Keratinocyte (primary cell): Measurements from ENCODE around the gene AP3D1.

Experiments
- EZH2 ChIP-seq: IDR thresholded peaks from one replicate; pipeline ENCODE4 v1.6.1; 2012; ENCODE audit warnings: inconsistent platforms, mild to moderate bottlenecking, low read length, moderate library complexity
- TF ChIP-seq, protein P1 (sequence below), 3 experiments: IDR thresholded peaks in 1 of 3; conservative IDR thresholded peaks in 1 of 3; optimal IDR thresholded peaks in 1 of 3; 2 replicates in 2 of 3; 3 replicates in 1 of 3; pipeline versions ENCODE3 to v1.5.1; 2011; ENCODE audit warnings: low read length in 3 of 3, mild to moderate bottlenecking in 3 of 3, moderate library complexity in 2 of 3, control low read depth in 1 of 3, inconsistent platforms in 1 of 3; ENCODE audit not compliant: insufficient read depth in 2 of 3; ENCODE audit errors: extremely low read depth in 1 of 3

DNA sequence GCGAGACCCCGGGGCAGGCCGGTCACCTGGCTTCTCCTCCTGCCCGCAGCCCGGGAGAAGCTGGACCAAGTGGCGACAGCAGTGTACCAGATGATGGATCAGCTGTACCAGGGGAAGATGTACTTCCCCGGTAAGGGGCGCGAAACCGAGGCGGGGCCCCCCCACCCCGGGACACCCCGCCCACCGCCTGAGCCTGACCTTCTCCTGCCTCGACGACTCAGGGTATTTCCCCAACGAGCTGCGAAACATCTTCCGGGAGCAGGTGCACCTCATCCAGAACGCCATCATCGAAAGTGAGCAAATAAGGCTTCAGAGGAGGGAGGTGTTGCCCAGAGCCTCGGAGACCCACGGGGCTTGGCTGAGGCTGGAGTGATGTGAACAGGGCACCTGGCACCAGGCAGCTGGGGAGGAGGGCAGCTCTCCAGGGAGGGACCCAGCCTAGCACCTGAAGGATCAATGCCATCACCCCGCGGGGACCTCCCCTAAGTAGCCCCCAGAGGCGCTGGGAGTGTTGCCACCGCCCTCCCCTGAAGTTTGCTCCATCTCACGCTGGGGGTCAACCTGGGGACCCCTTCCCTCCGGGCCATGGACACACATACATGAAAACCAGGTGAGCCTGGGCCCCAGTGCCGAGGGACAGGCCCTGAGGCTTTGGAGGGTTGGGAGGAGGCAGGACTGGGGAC, 54.0 kb downstream of the AP3D1 start:
- TF ChIP-seq, protein P1, sequence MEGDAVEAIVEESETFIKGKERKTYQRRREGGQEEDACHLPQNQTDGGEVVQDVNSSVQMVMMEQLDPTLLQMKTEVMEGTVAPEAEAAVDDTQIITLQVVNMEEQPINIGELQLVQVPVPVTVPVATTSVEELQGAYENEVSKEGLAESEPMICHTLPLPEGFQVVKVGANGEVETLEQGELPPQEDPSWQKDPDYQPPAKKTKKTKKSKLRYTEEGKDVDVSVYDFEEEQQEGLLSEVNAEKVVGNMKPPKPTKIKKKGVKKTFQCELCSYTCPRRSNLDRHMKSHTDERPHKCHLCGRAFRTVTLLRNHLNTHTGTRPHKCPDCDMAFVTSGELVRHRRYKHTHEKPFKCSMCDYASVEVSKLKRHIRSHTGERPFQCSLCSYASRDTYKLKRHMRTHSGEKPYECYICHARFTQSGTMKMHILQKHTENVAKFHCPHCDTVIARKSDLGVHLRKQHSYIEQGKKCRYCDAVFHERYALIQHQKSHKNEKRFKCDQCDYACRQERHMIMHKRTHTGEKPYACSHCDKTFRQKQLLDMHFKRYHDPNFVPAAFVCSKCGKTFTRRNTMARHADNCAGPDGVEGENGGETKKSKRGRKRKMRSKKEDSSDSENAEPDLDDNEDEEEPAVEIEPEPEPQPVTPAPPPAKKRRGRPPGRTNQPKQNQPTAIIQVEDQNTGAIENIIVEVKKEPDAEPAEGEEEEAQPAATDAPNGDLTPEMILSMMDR (optimal IDR thresholded peaks at IDR 0.05 in 1 of 3, IDR thresholded peaks at IDR 0.05 in 1 of 3, conservative IDR thresholded peaks at IDR 0.05 in 1 of 3; ENCODE audit: extremely low read depth in 1 of 3, insufficient read depth in 2 of 3, low read length in 3 of 3), result no peak
- no peak for TF ChIP-seq EZH2
